HepG2 (cell line): ENCODE data around the gene KIF22. TPM values are rescaled to one million over a fixed set of nuclear protein-coding genes. Genes with fewer than 3 reads are reported as not detected.
A peak's percentile ranks its signal among the peaks of the same experiment; 100 is the strongest.

Experiments used
- ATAC-seq: fragments of 200-7000 bp; cut with Tn5 transposase; 3 replicates; pipeline ENCODE4 v1.9.1; 2020; ENCODE audit warnings: mild to moderate bottlenecking, moderate library complexity
- BruUV-seq: library from RNA; stranded (reverse); fragments of 400-500 nt; replicated peaks from 2 replicates; lab custom pipeline; 2021; lab: Mats Ljungman, UMichigan
- CTCF ChIA-PET: fragments of 300-600 bp; formaldehyde crosslinking; extraction: SDS; loops from one replicate; lab custom pipeline; 2021; ENCODE audit warnings: low total read pairs, inconsistent platforms, low intra/inter-chr PET ratio; lab: Yijun Ruan, JAX
- POLR2A ChIA-PET: fragments of 350-600 bp; sonication (Branson Sonifier 250); formaldehyde crosslinking; loops from one replicate; lab custom pipeline; 2020; ENCODE audit warnings: antibody characterized with exemption, inconsistent platforms; lab: Yijun Ruan, JAX
- DNase-seq: peaks from one replicate; pipeline ENCODE4 v3.0.0-alpha.2; 2015; ENCODE audit warnings: low spot score
- FAIRE-seq: peaks from 3 replicates; lab custom pipeline; 2011; peaks lifted over from hg19 to GRCh38; lab: Jason Lieb, UNC
- H2AFZ ChIP-seq: one replicate; pipeline ENCODE4 v1.6.1; 2011; ENCODE audit warnings: low read length, inconsistent platforms
- H3K27ac ChIP-seq: fragments of 300-600 bp; 3 replicates; pipeline ENCODE4 v1.8.0; 2011; ENCODE audit warnings: mixed run types, mild to moderate bottlenecking, mixed read lengths, low read length, inconsistent platforms; ENCODE audit not compliant: insufficient read depth; ENCODE audit errors: extremely low read length
- H3K27me3 ChIP-seq, 2 experiments: fragments of 200-600 bp in 1 of 2; 2 replicates in 1 of 2; 3 replicates in 1 of 2; pipeline versions ENCODE4 v1.6.0 to v1.8.0; 2011; ENCODE audit warnings: low read length in 2 of 2, mild to moderate bottlenecking in 2 of 2, moderate library complexity in 2 of 2, inconsistent platforms in 1 of 2; ENCODE audit not compliant: insufficient read depth in 2 of 2, control insufficient read depth in 1 of 2
- H3K36me3 ChIP-seq, 2 experiments: fragments of 200-600 bp in 1 of 2; replicated peaks in 1 of 2; 2 replicates in 1 of 2; 3 replicates in 1 of 2; pipeline versions ENCODE4 v1.5.1 to v1.8.0; 2011; ENCODE audit warnings: low read length in 2 of 2, inconsistent platforms in 1 of 2; ENCODE audit not compliant: insufficient read depth in 2 of 2, control insufficient read depth in 1 of 2
- H3K4me1 ChIP-seq: 2 replicates; pipeline ENCODE4 v1.5.1; 2012; ENCODE audit warnings: low read length, inconsistent platforms; ENCODE audit not compliant: insufficient read depth
- H3K4me2 ChIP-seq: 2 replicates; pipeline ENCODE4 v1.6.0; 2011; ENCODE audit warnings: low read depth, low read length, inconsistent platforms
- H3K4me3 ChIP-seq, 3 experiments: fragments of 200-600 bp in 1 of 3; sonication (generic), shearing (Covaris generic) in 1 of 3; replicated peaks in 1 of 3; 2 replicates each; pipeline ENCODE4 v1.5.1; 2011 to 2016; ENCODE audit warnings: low read length in 3 of 3, inconsistent platforms in 2 of 3, low read depth in 2 of 3, mild to moderate bottlenecking in 2 of 3, control low read depth in 1 of 3, mixed read lengths in 1 of 3; ENCODE audit not compliant: insufficient read depth in 1 of 3
- H3K79me2 ChIP-seq: one replicate; pipeline ENCODE4 v1.6.1; 2011; ENCODE audit warnings: low read length, inconsistent platforms; ENCODE audit not compliant: insufficient read depth
- H3K9ac ChIP-seq: 2 replicates; pipeline ENCODE4 v1.6.0; 2011; ENCODE audit warnings: mild to moderate bottlenecking, low read depth, low read length, inconsistent platforms; ENCODE audit not compliant: insufficient read depth
- H3K9me3 ChIP-seq: 2 replicates; pipeline ENCODE4 v1.5.1; 2012; ENCODE audit warnings: mild to moderate bottlenecking, low read length
- H4K20me1 ChIP-seq: 2 replicates; pipeline ENCODE4 v1.6.0; 2011; ENCODE audit warnings: inconsistent platforms, mild to moderate bottlenecking, low read length, moderate library complexity; ENCODE audit not compliant: insufficient read depth
- ATM ChIP-seq: fragments of 450-650 bp; IDR thresholded peaks from 2 replicates; pipeline ENCODE4 v1.7.1; 2017; ENCODE audit warnings: mild to moderate bottlenecking, borderline replicate concordance
- EP300 ChIP-seq, 3 experiments: sonication (generic) in 1 of 3; formaldehyde crosslinking in 1 of 3; IDR thresholded peaks; 2 replicates each; pipeline versions ENCODE4 v1.5.1 to v1.6.1; 2011 to 2020; ENCODE audit warnings: low read depth in 2 of 3, low read length in 2 of 3, borderline replicate concordance in 1 of 3, improper control_type of control experiment in 1 of 3, mild to moderate bottlenecking in 1 of 3, missing genetic modification reagents in 1 of 3, moderate library complexity in 1 of 3
- HMG20B ChIP-seq: conservative IDR thresholded peaks from 2 replicates; pipeline ENCODE4 v1.6.1; 2016; ENCODE audit warnings: missing genetic modification reagents, missing compliant biosample characterization
- HNRNPK ChIP-seq: fragments of 200-400 bp; formaldehyde crosslinking; IDR thresholded peaks from 2 replicates; pipeline ENCODE4 v1.6.1; 2018; ENCODE audit warnings: low read length, low read depth, moderate library complexity, mild to moderate bottlenecking; ENCODE audit not compliant: poor library complexity, severe bottlenecking
- KAT8 ChIP-seq: IDR thresholded peaks from 2 replicates; pipeline ENCODE4 v1.6.1; 2016; ENCODE audit warnings: missing genetic modification reagents, missing compliant biosample characterization
- MAFK ChIP-seq, 2 experiments: IDR thresholded peaks in 1 of 2; conservative IDR thresholded peaks in 1 of 2; 2 replicates each; pipeline ENCODE4 v1.6.1; 2011; ENCODE audit warnings: improper control_type of control experiment in 2 of 2, low read length in 2 of 2
- MEIS2 ChIP-seq: sonication (generic); formaldehyde crosslinking; IDR thresholded peaks from 2 replicates; pipeline ENCODE4 v1.9.0; 2021; ENCODE audit warnings: mild to moderate bottlenecking, missing genetic modification reagents
- MIXL1 ChIP-seq: IDR thresholded peaks from 2 replicates; pipeline ENCODE4 v1.6.1; 2016
- NR2F2 ChIP-seq: IDR thresholded peaks from 2 replicates; pipeline ENCODE4 v1.6.1; 2012; ENCODE audit warnings: low read depth, inconsistent platforms, borderline replicate concordance
- NR3C1 ChIP-seq: sonication (generic); formaldehyde crosslinking; IDR thresholded peaks from 2 replicates; pipeline ENCODE4 v1.4.0; 2020; ENCODE audit warnings: missing genetic modification reagents
- SP140L ChIP-seq: sonication (generic); formaldehyde crosslinking; IDR thresholded peaks from 2 replicates; pipeline ENCODE4 v1.4.0; 2020; ENCODE audit warnings: missing genetic modification reagents, borderline replicate concordance
- TERF1 ChIP-seq: sonication (generic); formaldehyde crosslinking; IDR thresholded peaks from 2 replicates; pipeline ENCODE4 v1.8.0; 2022; ENCODE audit warnings: mild to moderate bottlenecking, missing genetic modification reagents, moderate library complexity
- TRIM24 ChIP-seq: sonication (generic); formaldehyde crosslinking; IDR thresholded peaks from 2 replicates; pipeline ENCODE4 v1.8.0; 2022; ENCODE audit warnings: mild to moderate bottlenecking, missing genetic modification reagents
- ZNF10 ChIP-seq: sonication (generic); formaldehyde crosslinking; IDR thresholded peaks from 2 replicates; pipeline ENCODE4 v1.4.0; 2020; ENCODE audit warnings: mild to moderate bottlenecking, low read depth, missing genetic modification reagents, borderline replicate concordance
- ZNF136 ChIP-seq: sonication (generic); formaldehyde crosslinking; IDR thresholded peaks from 2 replicates; pipeline ENCODE4 v1.8.1; 2022; ENCODE audit warnings: low read depth, mild to moderate bottlenecking, moderate library complexity, missing genetic modification reagents
- ZNF20 ChIP-seq: sonication (generic); formaldehyde crosslinking; IDR thresholded peaks from 2 replicates; pipeline ENCODE4 v1.4.0; 2020; ENCODE audit warnings: mild to moderate bottlenecking, moderate library complexity, missing genetic modification reagents
- ZNF251 ChIP-seq: sonication (generic); formaldehyde crosslinking; IDR thresholded peaks from 2 replicates; pipeline ENCODE4 v1.9.0; 2021; ENCODE audit warnings: mild to moderate bottlenecking, missing genetic modification reagents
- WGBS: methylation state at CpG from one replicate; pipeline ENCODE4 v1.1.6; 2017; ENCODE audit warnings: low lambda C conversion rate; 5-methylcytosine and 5-hydroxymethylcytosine counted together
- in situ Hi-C: cut with HindIII; loops from 2 replicates; pipeline ENCODE4 v1.10.0; 2017; ENCODE audit warnings: low pct_unique_long_range_greater_than_20kb; ENCODE audit not compliant: extremely low pct_ligation_motif_present
- intact Hi-C: fragments of 100-400 bp; cut with micrococcal nuclease; formaldehyde crosslinking; loops from one replicate; pipeline ENCODE4 v1.10.0; 2022; ENCODE audit not compliant: unreplicated experiment
- polyA plus RNA-seq, 8 experiments: library from polyadenylated mRNA; depleted of rRNA in 3 of 8; stranded (reverse) in 7 of 8; unstranded in 1 of 8; fragments of >200 nt; fragmentation: Illumina TruSeq in 4 of 8; extraction: Trizol in 4 of 8; gene quantifications; 2 replicates each; pipeline versions ENCODE4 v1.2.1 to v1.2.3, GENCODE V29; 2011 to 2016; ENCODE audit warnings: low read depth in 4 of 8, missing spikeins in 1 of 8, mixed read lengths in 1 of 8; ENCODE audit not compliant: insufficient read depth in 1 of 8
- total RNA-seq, 5 experiments: library from RNA; depleted of rRNA; stranded (reverse); fragments of >200 nt; fragmentation: Illumina TruSeq; extraction: Trizol; gene quantifications; 2 replicates each; pipeline ENCODE4 v1.2.3, GENCODE V29; 2016; ENCODE audit warnings: low read depth in 1 of 5
- TF ChIP-seq, protein P1 (sequence below): sonication (generic); formaldehyde crosslinking; IDR thresholded peaks from 2 replicates; pipeline ENCODE4 v1.5.1; 2020; ENCODE audit warnings: mild to moderate bottlenecking, moderate library complexity, missing genetic modification reagents

The KIF22 gene
- total and polyA plus RNA-seq, 2 of the 13 experiments (the other 11 are each of a cell fraction or from before 2014, with no cell fraction given) = 95.8 to 118 TPM

DNA sequence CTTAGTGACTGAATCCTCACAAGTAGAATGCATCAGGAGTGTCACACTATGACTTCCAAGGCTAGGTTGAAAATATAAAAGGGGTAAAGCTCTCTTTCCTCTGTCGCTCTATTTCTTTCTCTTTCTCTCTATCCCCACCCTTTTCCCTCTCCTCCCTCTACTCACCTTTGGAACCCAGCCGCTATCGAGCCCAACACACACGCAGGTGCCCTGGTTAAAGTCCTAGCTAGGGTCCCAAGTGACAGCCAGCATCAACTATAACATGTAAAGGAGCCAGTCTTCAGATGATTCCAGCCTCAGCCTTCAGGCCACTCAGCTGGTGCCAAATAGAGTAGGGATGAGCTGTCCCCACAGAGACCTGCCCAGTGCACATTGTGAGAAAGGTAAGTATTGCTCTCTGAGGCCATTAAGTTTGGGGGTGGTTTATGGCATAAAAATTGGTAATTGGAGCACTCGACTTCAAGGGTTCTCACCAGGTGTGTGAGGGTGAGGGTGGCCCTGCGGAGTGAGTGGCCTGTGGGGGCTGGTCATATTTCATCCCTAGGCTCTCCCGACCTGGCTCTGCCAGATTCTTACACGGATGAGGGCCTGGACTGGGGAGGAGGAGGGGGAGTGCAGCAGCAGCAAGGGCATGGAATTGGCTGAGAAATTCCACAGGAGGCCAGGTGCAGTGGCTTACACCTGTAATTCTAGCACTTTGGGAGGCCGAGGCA is 29.8 kb upstream of the KIF22 start:
- Histone ChIP-seq H4K20me1 (no peaks in the 10 kb centered on the region), H3K4me2 (peak overlapping the region; percentile 64), H3K9me3 (no peaks in the 10 kb centered on the region), H3K27ac (peak overlapping the region; percentile 47), H3K27me3 (no peaks in the 10 kb centered on the region), H3K9ac (no peak overlapping the region), H3K79me2 (no peaks in the 10 kb centered on the region), H3K4me3 (peak overlapping the region in 1 of 3 experiments; percentile 39; a peak in 2 of 6 replicates), H2AFZ (no peak overlapping the region), H3K36me3 (no peaks in the 10 kb centered on the region), H3K4me1 (peaks cover 91% of the 10 kb centered on the region)
- FAIRE-seq = no peak
- in situ Hi-C loops (no loop called here), intact Hi-C loops (no loop called here)
- no TSS peak for BruUV-seq
- CTCF ChIA-PET = no interaction called here
- peak; percentile 31 for ATAC-seq
- POLR2A ChIA-PET = no interaction called here
- 3% methylated on average over 9 of the region's 9 CpGs for WGBS
- no peak for DNase-seq
- TF ChIP-seq MAFK (conservative IDR thresholded peaks at IDR 0.05 in 1 of 2, IDR thresholded peaks at IDR 0.05 in 1 of 2; ENCODE audit: low read length in 2 of 2) = no peak
- no peak for TF ChIP-seq ZNF136 (CRISPR knock-in tag)
- no peak for TF ChIP-seq SP140L (CRISPR knock-in tag)
- TF ChIP-seq ZNF251 = no peak
- no peak for TF ChIP-seq MEIS2 (CRISPR knock-in tag)
- TF ChIP-seq EP300 (IDR thresholded peaks at IDR 0.05; ENCODE audit: low read depth in 2 of 2, low read length in 2 of 2) = peak in 1 of 2 experiments; percentile 35; a peak in 1 of 4 replicates
- no peak for TF ChIP-seq EP300 (CRISPR knock-in tag; IDR thresholded peaks at IDR 0.05; ENCODE audit: borderline replicate concordance)
- TF ChIP-seq TERF1 = no peak
- TF ChIP-seq NR2F2 = no peak
- TF ChIP-seq, protein P1, sequence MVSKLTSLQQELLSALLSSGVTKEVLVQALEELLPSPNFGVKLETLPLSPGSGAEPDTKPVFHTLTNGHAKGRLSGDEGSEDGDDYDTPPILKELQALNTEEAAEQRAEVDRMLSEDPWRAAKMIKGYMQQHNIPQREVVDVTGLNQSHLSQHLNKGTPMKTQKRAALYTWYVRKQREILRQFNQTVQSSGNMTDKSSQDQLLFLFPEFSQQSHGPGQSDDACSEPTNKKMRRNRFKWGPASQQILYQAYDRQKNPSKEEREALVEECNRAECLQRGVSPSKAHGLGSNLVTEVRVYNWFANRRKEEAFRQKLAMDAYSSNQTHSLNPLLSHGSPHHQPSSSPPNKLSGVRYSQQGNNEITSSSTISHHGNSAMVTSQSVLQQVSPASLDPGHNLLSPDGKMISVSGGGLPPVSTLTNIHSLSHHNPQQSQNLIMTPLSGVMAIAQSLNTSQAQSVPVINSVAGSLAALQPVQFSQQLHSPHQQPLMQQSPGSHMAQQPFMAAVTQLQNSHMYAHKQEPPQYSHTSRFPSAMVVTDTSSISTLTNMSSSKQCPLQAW (CRISPR knock-in tag) = 0 out of 2 replicates have a peak, but pooled peaks have one; percentile 39
- no peak for TF ChIP-seq ATM
- TF ChIP-seq ZNF10 (CRISPR knock-in tag) = no peak
- no peak for TF ChIP-seq MIXL1 (CRISPR knock-in tag)
- no peak for TF ChIP-seq ZNF20 (CRISPR knock-in tag)
- TF ChIP-seq NR3C1 (CRISPR knock-in tag) = no peak
- no peak for TF ChIP-seq KAT8 (CRISPR knock-in tag)
- peak; percentile 40 for TF ChIP-seq HNRNPK
- no peak for TF ChIP-seq HMG20B
- no peak for TF ChIP-seq TRIM24 (CRISPR knock-in tag)
